ENCODE measurements around the gene METTL17. TPM values are rescaled to one million over a fixed set of nuclear protein-coding genes. Genes with fewer than 3 reads are reported as not detected.

Gene METTL17
- total RNA-seq, 2 donors from 2014 or later, result 28.9 to 37.8 TPM

- Histone ChIP-seq H3K36me3 (peaks cover 57% of the 10 kb centered on the region), H3K27ac (no peak overlapping the region), H3K27me3 (no peaks in the 10 kb centered on the region), H3K9me3 (no peaks in the 10 kb centered on the region), H3K4me3 (no peak overlapping the region), H3K4me1 (peaks cover 0 to 26% of the 10 kb centered on the region in 2 donors)
- DNase-seq (ENCODE audit: low spot score), result no peak
- no peak for TF ChIP-seq CTCF (IDR thresholded peaks at IDR 0.05)
Observed at GRCh38 chr14:21019366-21019765, 29.6 kb downstream of the METTL17 start.

GRCh38 chr14:21020977-21021545 lies 31.3 kb downstream of the METTL17 start:
- Histone ChIP-seq H3K4me3 (no peak overlapping the region), H3K4me1 (peaks cover 0 to 26% of the 10 kb centered on the region in 2 donors), H3K27me3 (no peaks in the 10 kb centered on the region), H3K36me3 (peaks cover 57% of the 10 kb centered on the region), H3K27ac (no peak overlapping the region), H3K9me3 (no peaks in the 10 kb centered on the region)
- no peak for DNase-seq (ENCODE audit: low spot score)
- no peak for TF ChIP-seq CTCF (IDR thresholded peaks at IDR 0.05)

- H3K4me1 ChIP-seq, result peaks cover 0 to 38% of the 10 kb centered on the region in 2 donors
- H3K27ac ChIP-seq, result peak overlapping the region; percentile 96 to 98
- no peak for DNase-seq (ENCODE audit: low spot score)
- H3K27me3 ChIP-seq, result no peaks in the 10 kb centered on the region
- H3K36me3 ChIP-seq, result peaks cover 44% of the 10 kb centered on the region
- H3K4me3 ChIP-seq, result peak overlapping the region; percentile 85 to 89
- no peak for TF ChIP-seq CTCF (IDR thresholded peaks at IDR 0.05)
- no peaks in the 10 kb centered on the region for H3K9me3 ChIP-seq
Observed at GRCh38 chr14:21022686-21023085, 32.9 kb downstream of the METTL17 start.

GRCh38 chr14:21023174-21023573 lies 33.4 kb downstream of the METTL17 start:
- H3K27me3 ChIP-seq, result no peaks in the 10 kb centered on the region
- H3K9me3 ChIP-seq, result no peaks in the 10 kb centered on the region
- peaks cover 39% of the 10 kb centered on the region for H3K36me3 ChIP-seq
- no peak for DNase-seq (ENCODE audit: low spot score)
- TF ChIP-seq CTCF (IDR thresholded peaks at IDR 0.05), result no peak
- H3K4me3 ChIP-seq, result peak overlapping the region; percentile 85 to 89
- peak overlapping the region; percentile 96 to 98 for H3K27ac ChIP-seq
- H3K4me1 ChIP-seq, result peaks cover 0 to 38% of the 10 kb centered on the region in 2 donors

- H3K27me3 ChIP-seq, result no peaks in the 10 kb centered on the region
- peak overlapping the region; percentile 85 to 89 for H3K4me3 ChIP-seq
- H3K9me3 ChIP-seq, result no peaks in the 10 kb centered on the region
- peaks cover 31% of the 10 kb centered on the region for H3K36me3 ChIP-seq
- no peak for DNase-seq (ENCODE audit: low spot score)
- peak overlapping the region; percentile 96 to 98 for H3K27ac ChIP-seq
- H3K4me1 ChIP-seq, result peaks cover 0 to 38% of the 10 kb centered on the region in 2 donors
- TF ChIP-seq CTCF (IDR thresholded peaks at IDR 0.05), result no peak
Observed at GRCh38 chr14:21023817-21024584, 34.2 kb downstream of the METTL17 start.
